NB4 (cell line): Measurements from ENCODE around the gene APOC3.
"Not testable (repeated sequence)": the region's sequence is repeated elsewhere in the genome, so short reads cannot be mapped to it uniquely, and the experiment has no call there.

Experiments
- POLR2A ChIP-seq: IDR thresholded peaks from 2 replicates; pipeline ENCODE4 v1.6.1; 2011; ENCODE audit warnings: mild to moderate bottlenecking; ENCODE audit not compliant: insufficient read length; ENCODE audit errors: extremely low read depth
- TF ChIP-seq, protein P1 (sequence below): IDR thresholded peaks from one replicate; pipeline ENCODE4 v1.5.1; 2012; ENCODE audit warnings: low read depth, low read length
- TF ChIP-seq, protein P2 (sequence below): IDR thresholded peaks from 2 replicates; pipeline ENCODE4 v1.6.1; 2011; ENCODE audit warnings: low read depth, low read length

DNA sequence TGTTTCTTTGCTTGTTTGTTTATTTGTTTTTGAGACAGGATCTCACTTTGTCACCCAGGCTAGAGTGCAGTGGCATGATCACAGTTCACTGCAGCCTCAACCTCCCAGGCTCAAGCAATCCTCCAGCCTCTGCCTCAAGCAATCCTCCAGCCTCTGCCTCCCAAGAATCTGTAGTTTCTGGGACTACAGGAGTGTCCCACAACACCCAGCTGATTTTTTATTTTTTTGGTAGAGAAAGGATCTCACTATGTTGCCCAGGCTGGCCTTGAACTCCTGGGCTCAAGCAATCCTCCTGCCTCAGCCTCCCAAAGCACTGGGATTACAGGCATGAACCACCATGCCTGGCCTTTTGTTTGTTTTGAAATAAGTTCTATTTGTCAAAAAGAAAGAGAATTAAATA is 28.0 kb upstream of the APOC3 start:
- TF ChIP-seq, protein P1, sequence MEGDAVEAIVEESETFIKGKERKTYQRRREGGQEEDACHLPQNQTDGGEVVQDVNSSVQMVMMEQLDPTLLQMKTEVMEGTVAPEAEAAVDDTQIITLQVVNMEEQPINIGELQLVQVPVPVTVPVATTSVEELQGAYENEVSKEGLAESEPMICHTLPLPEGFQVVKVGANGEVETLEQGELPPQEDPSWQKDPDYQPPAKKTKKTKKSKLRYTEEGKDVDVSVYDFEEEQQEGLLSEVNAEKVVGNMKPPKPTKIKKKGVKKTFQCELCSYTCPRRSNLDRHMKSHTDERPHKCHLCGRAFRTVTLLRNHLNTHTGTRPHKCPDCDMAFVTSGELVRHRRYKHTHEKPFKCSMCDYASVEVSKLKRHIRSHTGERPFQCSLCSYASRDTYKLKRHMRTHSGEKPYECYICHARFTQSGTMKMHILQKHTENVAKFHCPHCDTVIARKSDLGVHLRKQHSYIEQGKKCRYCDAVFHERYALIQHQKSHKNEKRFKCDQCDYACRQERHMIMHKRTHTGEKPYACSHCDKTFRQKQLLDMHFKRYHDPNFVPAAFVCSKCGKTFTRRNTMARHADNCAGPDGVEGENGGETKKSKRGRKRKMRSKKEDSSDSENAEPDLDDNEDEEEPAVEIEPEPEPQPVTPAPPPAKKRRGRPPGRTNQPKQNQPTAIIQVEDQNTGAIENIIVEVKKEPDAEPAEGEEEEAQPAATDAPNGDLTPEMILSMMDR: not testable (repeated sequence)
- TF ChIP-seq, protein P2, sequence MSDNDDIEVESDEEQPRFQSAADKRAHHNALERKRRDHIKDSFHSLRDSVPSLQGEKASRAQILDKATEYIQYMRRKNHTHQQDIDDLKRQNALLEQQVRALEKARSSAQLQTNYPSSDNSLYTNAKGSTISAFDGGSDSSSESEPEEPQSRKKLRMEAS: not testable (repeated sequence)
- TF ChIP-seq POLR2A: not testable (repeated sequence)
